GM21723 (cell line): ENCODE results near the gene NAXE.
"Not testable (repeated sequence)": the region's sequence is repeated elsewhere in the genome, so short reads cannot be mapped to it uniquely, and the experiment has no call there.

Experiments
- ATAC-seq: cut with Tn5 transposase; IDR thresholded peaks from one replicate; pipeline ENCODE4 v1.9.1; 2021; ENCODE audit warnings: mild to moderate bottlenecking, moderate library complexity; ENCODE audit not compliant: unreplicated experiment

NAXE gene

GRCh38 chr1:156619582-156619955, 28.0 kb downstream of the NAXE start:
- no peak for ATAC-seq

DNA sequence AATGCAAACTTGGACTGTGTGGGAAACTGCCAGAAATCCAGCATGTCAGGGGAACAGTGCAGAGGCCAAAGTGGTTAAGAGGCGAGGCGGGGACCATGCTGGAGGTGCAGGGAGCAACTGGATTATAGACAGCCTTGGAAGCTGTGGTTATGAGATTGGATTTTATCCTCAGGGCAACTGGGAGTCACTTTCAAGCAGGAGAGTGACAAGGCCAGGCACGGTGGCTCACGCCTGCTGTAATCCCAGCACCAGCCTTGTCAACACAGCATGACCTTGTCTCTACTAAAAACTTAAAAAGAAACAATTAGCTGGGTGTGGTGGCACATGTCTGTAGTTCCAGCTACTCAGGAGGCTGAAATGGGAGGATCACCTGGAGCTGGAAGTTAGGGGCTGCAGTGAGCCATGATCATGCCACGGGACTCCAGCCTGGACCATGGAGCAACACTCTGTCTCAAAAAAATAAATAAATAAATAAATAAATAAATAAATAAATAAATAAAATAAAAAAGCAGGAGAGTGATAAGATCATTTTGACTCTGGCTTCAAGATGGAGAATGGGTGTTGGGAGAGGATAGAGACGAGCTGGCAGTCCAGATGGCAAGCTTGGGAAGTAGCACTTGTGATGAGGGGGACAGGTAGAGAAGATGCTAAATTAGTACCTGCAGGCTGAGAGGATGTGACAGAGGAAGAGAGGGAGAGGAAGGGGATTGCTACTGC, 31.2 kb downstream of the NAXE start:
- ATAC-seq: no peak

- no peak for ATAC-seq
Measured at GRCh38 chr1:156623946-156624813, 32.6 kb downstream of the NAXE start.

DNA sequence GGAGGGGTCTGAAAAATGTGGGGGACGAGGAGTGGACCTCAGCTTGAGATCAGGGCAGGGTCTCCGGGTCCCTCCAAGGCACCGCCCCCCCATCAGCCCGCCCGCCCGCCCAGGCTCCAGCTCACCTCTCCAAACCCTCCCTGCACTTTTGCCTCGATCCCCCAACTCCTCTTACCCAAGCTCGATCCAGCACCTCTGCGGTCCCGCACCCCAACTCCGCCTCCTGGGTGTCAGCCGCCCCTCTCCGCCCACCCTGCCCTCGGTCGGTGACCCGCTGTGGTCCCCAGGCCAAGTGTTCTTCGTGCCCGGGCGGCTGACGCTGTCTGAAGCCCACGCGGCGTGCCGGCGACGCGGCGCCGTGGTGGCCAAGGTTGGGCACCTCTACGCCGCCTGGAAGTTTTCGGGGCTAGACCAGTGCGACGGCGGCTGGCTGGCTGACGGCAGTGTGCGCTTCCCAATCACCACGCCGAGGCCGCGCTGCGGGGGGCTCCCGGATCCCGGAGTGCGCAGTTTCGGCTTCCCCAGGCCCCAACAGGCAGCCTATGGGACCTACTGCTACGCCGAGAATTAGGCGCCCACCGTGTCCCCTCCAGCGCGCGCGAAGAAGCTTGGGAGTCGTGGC, 33.3 kb downstream of the NAXE start:
- no peak for ATAC-seq

- no peak for ATAC-seq
Measured at GRCh38 chr1:156625436-156626078, 34.0 kb downstream of the NAXE start.

DNA sequence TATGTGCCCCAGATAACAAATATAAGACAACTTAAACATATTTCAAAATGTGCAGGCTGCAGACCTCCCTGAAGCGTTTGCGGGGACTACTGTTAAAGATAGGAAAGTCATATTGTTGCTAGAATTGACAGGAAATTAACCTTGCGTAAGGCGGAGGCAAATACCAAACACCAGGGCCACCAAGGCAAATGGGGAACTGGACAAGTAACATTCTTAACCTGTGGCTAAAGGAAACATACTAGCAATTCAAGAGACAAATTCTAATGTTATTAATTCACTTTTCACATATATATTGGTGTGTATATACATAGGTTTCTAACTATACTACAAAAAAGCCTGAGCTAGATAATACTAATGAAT, 34.5 kb downstream of the NAXE start:
- no peak for ATAC-seq

DNA sequence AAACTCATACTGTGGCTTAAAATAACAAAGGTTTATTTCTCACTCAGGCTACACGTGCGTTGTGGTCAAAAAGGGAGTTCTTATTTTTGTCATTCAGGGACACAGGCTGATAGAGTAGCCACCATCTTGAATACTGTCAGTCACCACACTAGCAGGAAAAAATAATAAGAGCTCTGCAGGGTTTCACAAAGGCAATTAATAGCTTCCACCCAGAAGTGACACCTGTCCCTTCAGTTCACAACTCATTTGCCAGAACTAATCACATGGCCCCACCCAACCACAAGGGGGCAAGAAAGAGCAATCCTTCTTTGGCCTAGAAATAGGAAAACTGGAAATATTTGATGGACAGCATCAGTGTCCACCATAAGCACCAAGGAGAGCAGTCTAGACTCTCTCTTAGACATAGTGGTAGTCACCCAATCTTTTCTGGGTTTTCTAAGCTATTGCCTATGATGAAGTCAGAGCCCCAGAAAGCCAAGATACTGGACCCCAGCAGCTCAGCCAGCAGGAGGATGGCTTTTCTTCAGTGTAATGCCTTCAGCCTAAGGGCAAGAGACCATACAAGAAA, 35.8 kb downstream of the NAXE start:
- ATAC-seq: no peak

DNA sequence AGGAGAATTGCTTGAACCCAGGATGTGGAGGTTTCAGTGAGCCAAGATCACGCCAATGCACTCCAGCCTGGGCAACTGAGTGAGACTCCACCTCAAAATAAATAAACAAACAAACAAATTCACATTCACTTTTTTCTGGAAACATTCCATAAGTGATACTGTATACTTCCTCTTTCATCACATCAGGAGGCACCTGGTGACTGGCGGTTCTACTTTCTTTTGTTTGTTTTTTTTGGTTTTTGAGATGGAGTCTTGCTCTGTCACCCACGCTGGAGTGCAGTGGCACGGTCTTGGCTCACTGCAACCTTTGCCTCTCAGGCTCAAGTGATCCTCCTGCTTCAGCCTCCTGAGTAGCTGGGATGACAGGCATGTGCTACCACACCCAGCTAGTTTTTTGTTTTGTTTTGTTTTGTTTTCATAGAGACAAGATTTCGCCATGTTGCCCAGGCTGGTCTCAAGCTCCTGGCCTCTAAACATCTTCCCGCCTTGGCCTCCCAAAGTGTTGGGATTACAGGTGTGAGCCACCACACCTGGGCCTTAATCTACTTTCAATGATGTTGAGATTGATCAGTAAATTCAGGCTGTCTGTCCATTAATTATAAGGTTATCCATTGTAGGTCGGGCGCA, 38.4 kb downstream of the NAXE start:
- no peak for ATAC-seq

- not testable (repeated sequence) for ATAC-seq
Measured at GRCh38 chr1:156631152-156631551, 39.6 kb downstream of the NAXE start.

DNA sequence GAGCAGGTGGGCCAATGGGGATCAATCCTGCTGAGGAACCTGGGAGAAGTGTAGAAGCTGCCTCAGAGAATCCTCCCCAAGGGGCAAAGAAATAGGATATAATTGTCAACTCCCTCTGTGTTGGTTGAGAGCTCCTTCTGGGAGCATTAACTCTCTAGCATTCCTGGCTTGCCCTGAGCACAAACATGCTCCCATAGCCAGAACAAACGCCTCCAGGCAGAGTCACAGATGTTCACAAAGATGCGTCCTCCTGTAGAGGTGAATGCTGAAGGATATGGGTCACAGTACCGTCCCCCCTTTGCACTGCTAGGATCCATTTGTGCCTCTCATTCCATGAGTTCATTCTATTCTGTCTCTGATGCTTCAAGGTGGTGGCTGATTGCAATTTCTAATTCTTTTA, 40.8 kb downstream of the NAXE start:
- ATAC-seq: no peak

DNA sequence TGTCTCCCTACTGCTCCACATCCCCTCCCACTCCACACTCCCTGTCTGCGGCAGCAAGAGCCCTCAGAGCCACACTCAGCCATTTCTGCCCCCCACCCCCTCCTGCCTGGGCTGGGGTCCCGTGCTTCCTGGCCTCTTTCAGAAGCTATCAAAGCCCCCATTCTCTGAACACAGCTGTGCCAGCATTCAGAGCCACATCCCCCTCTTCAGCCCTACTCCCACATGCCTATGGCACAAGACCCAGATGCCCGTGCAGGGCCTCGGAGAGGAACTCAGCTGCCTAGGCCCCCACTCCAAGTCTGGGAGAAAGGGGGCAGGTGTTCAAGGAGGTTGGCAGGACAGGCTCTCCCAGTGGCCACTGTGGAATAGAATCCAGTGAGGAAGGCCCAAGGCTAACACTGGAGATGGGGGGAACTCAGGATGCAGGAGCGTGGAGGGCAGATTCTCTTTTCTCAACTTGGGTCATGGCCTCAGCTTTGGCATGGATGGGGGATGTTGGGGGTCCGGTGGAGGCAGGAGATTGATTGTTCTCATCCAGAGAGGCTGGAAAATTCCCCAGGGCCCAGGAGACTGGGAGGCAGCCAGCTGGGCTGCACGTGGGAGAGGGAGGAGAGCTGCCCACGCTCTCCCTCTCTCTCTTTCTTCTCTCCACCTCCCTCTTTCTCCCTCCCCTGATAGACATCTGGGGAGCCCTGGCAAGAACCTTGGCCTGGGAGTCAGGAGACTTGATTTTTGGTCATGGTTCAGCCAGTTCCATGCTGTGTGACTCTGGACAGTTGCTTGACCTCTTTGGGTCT, 46.8 kb downstream of the NAXE start:
- ATAC-seq: no peak

GRCh38 chr1:156639601-156640101, 48.1 kb downstream of the NAXE start:
- ATAC-seq: no peak

DNA sequence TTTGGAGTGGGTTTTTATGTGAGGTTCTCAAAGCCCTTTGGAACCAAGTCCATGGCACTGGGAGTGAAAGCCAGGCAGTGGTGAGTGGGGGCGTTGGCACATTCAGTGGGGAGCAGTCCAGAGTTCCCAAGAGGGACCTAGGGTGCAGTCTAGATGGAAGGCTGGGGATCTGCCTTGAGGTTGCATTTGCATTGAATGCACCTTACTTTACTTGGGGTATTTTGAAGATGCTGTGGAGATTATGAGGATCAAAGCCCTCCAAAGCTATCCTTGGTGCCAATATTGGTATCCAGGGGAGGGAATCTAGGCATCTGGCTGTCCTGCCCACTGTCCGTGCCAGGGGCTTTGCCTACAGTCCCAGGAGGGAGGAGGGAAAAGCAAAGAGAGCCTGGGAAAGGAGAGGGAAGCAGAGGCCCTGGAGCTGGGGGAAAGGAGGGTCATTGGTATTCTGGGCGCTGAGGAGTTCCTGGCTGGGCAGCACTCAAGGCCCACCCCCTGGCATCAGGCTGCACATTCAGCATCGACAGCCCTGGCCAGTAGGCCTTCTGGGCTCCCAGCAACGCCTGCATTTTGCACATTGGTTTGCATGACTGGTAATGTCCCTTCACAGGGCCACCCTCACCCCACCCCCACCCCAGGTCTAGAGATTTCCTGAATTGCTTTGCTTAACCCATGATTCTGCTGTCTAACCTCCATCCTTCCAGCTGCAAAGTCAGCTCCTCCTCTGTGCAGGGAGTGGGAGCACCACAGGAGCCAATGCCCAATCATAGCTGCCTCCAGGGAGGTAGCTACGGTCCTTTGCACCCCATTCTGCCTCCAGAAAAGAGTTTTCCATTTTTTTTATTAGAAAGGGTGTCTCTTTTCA, 49.5 kb downstream of the NAXE start:
- no peak for ATAC-seq

- no peak for ATAC-seq
Measured at GRCh38 chr1:156641761-156642264, 50.2 kb downstream of the NAXE start, which contains the start of gene BCAN. Gene BCAN, plus strand, starts transcription at chr1:156642117. Its CDS starts 3,938 bp downstream, at chr1:156646055.

DNA sequence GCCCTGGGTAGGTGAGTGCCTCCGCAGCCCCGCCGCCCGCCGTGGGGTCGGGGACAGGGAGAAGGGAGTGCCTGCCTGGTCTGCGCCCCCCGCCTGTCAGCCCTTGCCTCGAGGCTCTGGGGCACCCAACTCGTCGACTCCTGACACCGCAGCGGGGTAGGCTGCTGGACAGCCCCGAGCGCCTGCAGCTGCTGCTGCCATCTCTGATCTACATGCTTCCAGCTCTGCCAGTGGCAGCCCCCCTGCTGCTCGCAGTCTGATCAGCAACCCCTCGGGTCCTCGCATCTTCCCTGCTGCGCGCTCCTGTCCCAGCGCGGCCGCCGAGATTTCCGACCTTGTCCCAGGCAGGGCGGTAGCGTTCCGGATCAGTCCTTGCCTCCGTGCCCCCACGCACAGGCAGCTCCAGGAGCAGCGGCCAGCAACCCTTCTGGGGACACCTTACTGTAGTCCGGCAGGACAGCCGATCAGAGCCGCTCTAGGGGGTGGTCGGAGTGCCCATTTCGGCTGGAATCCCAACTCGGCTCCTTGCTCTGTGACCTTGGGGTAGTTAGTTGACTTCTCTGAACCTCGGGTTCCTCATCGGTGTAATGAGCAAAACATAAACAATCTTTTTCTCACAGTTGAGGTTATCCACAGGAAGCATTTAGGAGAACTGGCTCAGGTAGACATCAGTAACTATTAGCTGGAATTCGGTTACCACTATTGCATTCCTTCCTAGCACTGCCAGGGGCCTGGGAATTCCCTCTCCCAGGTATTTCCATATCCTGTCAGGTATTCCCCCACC, 50.9 kb downstream of the NAXE start:
- no peak for ATAC-seq

DNA sequence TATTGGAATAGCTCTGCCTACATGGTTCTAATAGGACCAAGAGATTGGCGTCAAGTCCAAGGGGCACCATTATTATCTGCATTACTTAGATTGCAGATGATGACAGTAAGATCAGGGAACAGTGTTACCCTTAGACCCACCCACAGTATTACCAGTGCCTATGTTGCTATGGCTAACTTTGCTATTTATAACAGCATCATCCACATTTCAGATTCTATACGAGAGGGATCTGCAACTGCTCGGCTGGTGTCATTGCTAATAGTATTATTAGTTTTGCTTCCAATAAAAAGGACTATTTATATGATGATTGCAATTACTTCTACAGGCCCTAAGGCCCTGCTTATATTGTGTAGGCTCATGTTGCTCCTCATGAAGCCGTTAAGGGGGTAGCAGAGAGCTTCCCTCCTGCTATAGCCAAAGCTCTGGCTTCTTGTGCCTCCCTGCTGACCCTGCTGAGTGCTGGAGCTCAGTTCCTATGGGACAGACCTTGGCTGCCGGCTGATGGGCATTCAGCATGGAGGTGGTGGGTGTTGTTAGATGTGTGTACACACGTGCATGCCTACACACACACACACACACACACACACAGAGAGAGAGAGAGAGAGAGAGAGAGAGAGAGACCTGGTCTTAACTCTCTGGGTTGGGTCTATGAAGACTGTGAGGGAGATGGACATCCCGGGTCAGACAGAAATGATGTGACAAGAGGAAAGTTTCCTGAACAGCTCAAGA, 51.6 kb downstream of the NAXE start:
- no peak for ATAC-seq

DNA sequence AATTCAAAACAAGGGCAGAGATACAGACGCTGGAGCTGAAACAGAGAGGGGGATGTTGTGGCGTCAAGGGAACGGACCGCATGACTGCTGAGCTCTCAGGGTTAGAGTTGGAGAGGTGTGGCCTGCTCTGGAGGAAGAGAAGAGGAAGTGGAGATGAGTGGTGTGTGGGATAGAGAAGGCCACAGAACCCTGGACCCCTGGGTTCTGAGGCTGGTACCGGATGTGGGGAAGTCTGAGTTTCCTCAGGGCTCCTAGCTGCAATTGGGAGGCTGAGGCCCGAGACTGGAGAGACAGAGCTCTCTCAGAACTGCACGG, 52.2 kb downstream of the NAXE start:
- ATAC-seq: no peak
